Ovary (tissue), 9 donors: ENCODE measurements around the gene GYG1. TPM values are rescaled to one million over a fixed set of nuclear protein-coding genes. Genes with fewer than 3 reads are reported as not detected.

Experiments
- DNase-seq, 5 donors: peaks; one replicate each; pipeline ENCODE4 v3.0.0-alpha.2; 2019 to 2020
- H3K27ac ChIP-seq, 2 donors: fragments of 200-600 bp; one replicate each; pipeline versions ENCODE4 v1.5.1 to v1.8.0; 2019 to 2022
- H3K27me3 ChIP-seq: fragments of 200-600 bp; one replicate; pipeline ENCODE4 v1.8.0; 2022
- H3K36me3 ChIP-seq: fragments of 200-600 bp; sonication (generic); one replicate; pipeline ENCODE4 v1.5.1; 2019
- H3K4me1 ChIP-seq: one replicate; pipeline ENCODE4 v1.8.1; 2013; ENCODE audit warnings: mild to moderate bottlenecking, moderate library complexity; ENCODE audit not compliant: insufficient read depth
- H3K4me3 ChIP-seq: fragments of 200-600 bp; sonication (generic); one replicate; pipeline ENCODE4 v1.5.1; 2017
- H3K9me3 ChIP-seq, 2 donors: fragments of 200-600 bp in 1 of 2; sonication (generic) in 1 of 2; one replicate each; pipeline versions ENCODE4 v1.5.1 to v1.8.1; 2013 to 2019; ENCODE audit warnings: mild to moderate bottlenecking in 1 of 2, moderate library complexity in 1 of 2
- CTCF ChIP-seq, 3 donors: fragments of 450-650 bp in 2 of 3; fragments of 200-600 bp in 1 of 3; IDR thresholded peaks; one replicate each; pipeline versions ENCODE4 v1.5.1 to v1.8.0; 2016 to 2022; ENCODE audit warnings: antibody characterized with exemption in 3 of 3, mild to moderate bottlenecking in 1 of 3
- EP300 ChIP-seq: sonication (generic); formaldehyde crosslinking; IDR thresholded peaks from one replicate; pipeline ENCODE4 v1.6.1; 2017; ENCODE audit warnings: antibody characterized with exemption
- POLR2A ChIP-seq: fragments of 450-650 bp; IDR thresholded peaks from one replicate; pipeline ENCODE4 v1.6.1; 2017; ENCODE audit warnings: antibody characterized with exemption, mild to moderate bottlenecking, moderate library complexity
- WGBS, 3 donors: extraction: QIAGEN DNeasy Blood & Tissue Kit in 1 of 3; methylation state at CpG; one replicate each; pipeline versions ENCODE4 v1.1.5 to v1.1.7; 2013 to 2017; 5-methylcytosine and 5-hydroxymethylcytosine counted together
- intact Hi-C, 4 donors: fragments of 100-400 bp; cut with DNase I; formaldehyde crosslinking; loops; one replicate each; pipeline versions ENCODE4 v1.11.0 to v1.15.1; 2022 to 2023
- polyA plus RNA-seq, 2 donors: library from polyadenylated mRNA; stranded (reverse); fragments of 200-250 nt in 1 of 2; fragments of 350-450 nt in 1 of 2; fragmentation: Illumina TruSeq in 1 of 2; extraction: RNeasy Lipid Tissue Mini Kit (QIAGEN cat#74804) in 1 of 2; gene quantifications; one replicate each; pipeline ENCODE4 v1.2.3, GENCODE V29; 2013 to 2014
- total RNA-seq, 7 donors: library from RNA; depleted of rRNA in 2 of 7; stranded (reverse); fragments of >200 nt in 2 of 7; fragmentation: NEBNext Ultra II Directional in 3 of 7; extraction: Animal tissue kit (Norgen Biotek cat#: 25700) in 3 of 7; gene quantifications; one replicate each; pipeline versions ENCODE4 v1.1.0 to v1.2.4, GENCODE V29; 2016 to 2023
- donor health status: DM: no; HTN: no; CAD: no; lungs with moderate emphysema.
- donor health status: DM: no; HTN: no; CAD: no.
- donor health status: Bipolar disorder and iron deficiency.
- donor health status: DM: yes; HTN: yes; CAD: no.
- donor health status: DM: no; HTN: no; CAD: no.
- donor health status: DM: yes; HTN: yes; CAD: no.

The GYG1 gene
- total and polyA plus RNA-seq, 9 donors = 23.8 to 86.1 (median 58.4) TPM

DNA sequence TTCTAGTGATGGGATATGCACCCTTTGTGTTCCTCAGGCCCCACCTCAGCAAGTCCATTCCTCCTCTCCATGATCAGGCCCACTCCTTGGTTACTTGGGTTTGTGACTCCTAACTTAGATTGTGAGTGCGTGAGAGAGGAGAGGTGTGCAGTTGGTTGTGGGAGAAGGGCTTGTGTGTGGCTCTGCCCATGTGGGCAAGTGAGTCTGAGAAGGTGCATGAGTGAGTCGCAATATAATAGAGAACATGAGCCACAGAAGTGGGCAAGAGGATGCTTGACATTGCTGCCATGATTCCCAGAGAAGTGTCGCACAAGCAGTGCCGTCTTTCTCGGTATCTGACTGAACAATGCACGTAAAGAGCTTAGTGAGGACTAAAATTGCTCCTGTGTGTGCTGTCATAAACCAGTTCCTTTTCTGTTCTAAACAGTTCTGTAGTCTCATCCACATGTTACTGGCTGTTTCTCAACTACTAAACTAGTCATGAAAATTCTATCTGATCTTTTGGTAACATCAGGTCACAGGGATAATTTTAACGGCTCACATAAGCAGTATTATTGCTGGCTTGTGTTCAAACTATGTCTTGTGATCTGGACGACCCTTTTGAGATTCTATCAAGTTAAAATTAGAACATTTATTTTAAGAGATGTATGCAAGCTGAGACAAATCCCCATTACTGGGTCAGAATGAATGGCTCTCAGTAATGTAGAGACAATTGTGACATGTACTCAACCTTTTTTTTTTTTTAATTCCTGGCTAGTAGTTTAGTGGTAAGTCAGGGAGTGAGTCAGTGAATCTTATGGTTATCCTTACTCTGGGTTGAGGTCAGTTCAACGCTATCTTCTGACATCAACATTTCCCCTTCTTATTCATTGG, 25.6 kb downstream of the GYG1 start:
- no peak for TF ChIP-seq EP300
- no peak for TF ChIP-seq CTCF (IDR thresholded peaks at IDR 0.05)
- no peak for TF ChIP-seq POLR2A
- H3K4me1 ChIP-seq = no peaks in the 10 kb centered on the region
- H3K9me3 ChIP-seq = no peaks in the 10 kb centered on the region
- no peaks in the 10 kb centered on the region for H3K36me3 ChIP-seq
- intact Hi-C loops = no loop called here
- H3K27ac ChIP-seq = no peak overlapping the region
- no peaks in the 10 kb centered on the region for H3K27me3 ChIP-seq
- 69 to 83% (median 75%) methylated on average over 9 of the region's 9 CpGs for WGBS, 3 donors
- no peak for DNase-seq
- no peak overlapping the region for H3K4me3 ChIP-seq

DNA sequence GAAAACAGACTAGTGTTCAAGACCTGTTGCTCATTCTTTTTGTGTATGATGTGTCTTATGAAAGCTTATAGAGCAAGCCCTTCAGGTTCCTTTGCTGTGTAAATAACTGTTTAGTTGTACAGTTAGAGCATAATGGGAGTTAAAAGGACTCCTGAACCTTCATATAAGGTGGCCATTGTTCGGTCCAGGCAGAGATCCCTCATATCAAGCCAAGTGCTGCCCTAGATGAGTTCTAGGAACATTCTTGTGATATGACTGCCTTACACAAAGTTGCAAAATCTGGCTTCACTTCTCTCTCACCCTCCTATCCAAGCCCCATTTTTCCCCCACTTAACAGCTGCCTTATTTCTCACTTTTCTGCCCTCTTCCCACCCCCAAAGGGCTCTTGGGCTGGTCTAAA, 26.9 kb downstream of the GYG1 start:
- 48 to 90% (median 53%) methylated on average over 1 of the region's 1 CpG for WGBS, 3 donors
- Histone ChIP-seq H3K9me3 (no peaks in the 10 kb centered on the region), H3K27me3 (no peaks in the 10 kb centered on the region), H3K4me1 (no peaks in the 10 kb centered on the region), H3K4me3 (no peak overlapping the region), H3K36me3 (no peaks in the 10 kb centered on the region), H3K27ac (no peak overlapping the region)
- intact Hi-C loops = no loop called here
- TF ChIP-seq CTCF (IDR thresholded peaks at IDR 0.05) (no peak), EP300 (no peak), POLR2A (no peak)
- DNase-seq = no peak

- no peak for TF ChIP-seq EP300
- TF ChIP-seq POLR2A = no peak
- no peak for TF ChIP-seq CTCF (IDR thresholded peaks at IDR 0.05)
- H3K27me3 ChIP-seq = no peaks in the 10 kb centered on the region
- intact Hi-C loops = no loop called here
- no peak overlapping the region for H3K4me3 ChIP-seq
- WGBS, 3 donors = 88 to 92% (median 89%) methylated on average over 4 of the region's 4 CpGs
- H3K36me3 ChIP-seq = no peaks in the 10 kb centered on the region
- no peaks in the 10 kb centered on the region for H3K9me3 ChIP-seq
- DNase-seq = no peak
- H3K27ac ChIP-seq = no peak overlapping the region
- H3K4me1 ChIP-seq = no peaks in the 10 kb centered on the region
Observed at GRCh38 chr3:149019580-149019979, 28.2 kb downstream of the GYG1 start.

DNA sequence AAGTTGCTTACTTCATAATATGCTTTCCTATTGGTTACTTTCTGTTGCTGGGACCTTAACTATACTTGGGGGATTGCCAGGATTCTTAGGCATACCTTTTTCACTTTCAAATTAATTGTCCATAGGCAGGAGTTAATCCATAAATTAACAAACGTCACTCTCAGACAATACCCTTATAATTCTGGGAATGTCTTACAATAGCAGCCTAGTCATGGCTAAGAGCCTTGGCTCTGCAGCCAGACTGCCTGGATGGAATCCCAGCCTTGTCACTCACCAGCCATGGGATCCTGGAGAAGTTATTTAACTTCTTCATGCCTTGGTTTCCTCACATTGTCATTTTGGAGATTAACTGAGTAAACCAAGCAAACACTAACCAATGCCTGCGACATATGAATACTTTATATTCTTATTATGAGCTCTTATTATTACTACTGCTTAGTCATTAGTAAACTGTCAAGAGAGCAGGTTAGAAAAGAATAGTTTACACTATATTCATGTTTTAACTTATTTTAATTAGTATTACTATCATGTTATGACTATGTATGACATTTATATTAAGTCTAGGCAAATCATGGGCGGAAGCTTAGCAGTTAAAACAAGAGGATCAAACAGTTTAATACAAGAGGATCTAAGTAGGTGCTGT, 29.0 kb downstream of the GYG1 start:
- 71 to 78% (median 75%) methylated on average over 3 of the region's 3 CpGs for WGBS, 3 donors
- H3K4me1 ChIP-seq = no peaks in the 10 kb centered on the region
- no peak overlapping the region for H3K27ac ChIP-seq
- no peaks in the 10 kb centered on the region for H3K36me3 ChIP-seq
- DNase-seq = no peak
- no peaks in the 10 kb centered on the region for H3K27me3 ChIP-seq
- no peak overlapping the region for H3K4me3 ChIP-seq
- H3K9me3 ChIP-seq = no peaks in the 10 kb centered on the region
- intact Hi-C loops = no loop called here
- TF ChIP-seq POLR2A = no peak
- no peak for TF ChIP-seq EP300
- no peak for TF ChIP-seq CTCF (IDR thresholded peaks at IDR 0.05)
